ENCODE results near the gene ZNF280A. TPM values are rescaled to one million over a fixed set of nuclear protein-coding genes. Genes with fewer than 3 reads are reported as not detected.

The ZNF280A gene
- total and polyA plus RNA-seq, 2 donors (not counting 3 experiments of a cell fraction or from before 2014, with no cell fraction given) = 0.15 TPM; not detected in 1

DNA sequence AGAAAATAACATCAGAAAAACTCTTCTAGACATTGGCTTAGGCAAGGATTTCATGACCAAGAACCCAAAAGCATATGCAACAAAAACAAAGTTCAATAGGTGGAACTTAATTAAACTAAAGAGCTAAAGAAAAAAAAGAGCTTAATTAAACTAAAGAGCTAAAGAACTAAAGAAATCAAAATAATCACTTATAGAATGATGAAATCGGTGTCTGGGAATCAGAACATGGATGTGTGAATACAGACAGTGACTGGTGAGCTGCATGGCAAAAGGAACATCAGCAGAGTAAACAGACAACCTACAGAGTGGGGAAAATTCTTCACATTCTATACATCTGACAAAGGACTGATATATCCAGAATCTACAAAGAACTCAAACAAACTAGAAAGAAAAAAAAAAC is 53.0 kb downstream of the ZNF280A start:
- no peaks in the 10 kb centered on the region for H3K9me3 ChIP-seq (replicated peaks; ENCODE audit: control insufficient read depth, insufficient read depth, low read length)
- no peak overlapping the region for H3K27ac ChIP-seq (ENCODE audit: insufficient read depth, low read depth, low read length)
- no peak overlapping the region for H3K9ac ChIP-seq (replicated peaks; ENCODE audit: extremely low read depth, insufficient read depth, low read length)
- no peaks in the 10 kb centered on the region for H4K20me1 ChIP-seq (replicated peaks; ENCODE audit: control insufficient read depth, extremely low read depth, insufficient read depth, low read length)
- H3K79me2 ChIP-seq (ENCODE audit: control insufficient read depth, insufficient read depth, low read length) = no peaks in the 10 kb centered on the region
- TF ChIP-seq MYC (IDR thresholded peaks at IDR 0.05; ENCODE audit: low read depth, low read length) = no peak
- no peak for TF ChIP-seq POLR2A (IDR thresholded peaks at IDR 0.05; ENCODE audit: low read depth, low read length)
- TF ChIP-seq, protein P1, sequence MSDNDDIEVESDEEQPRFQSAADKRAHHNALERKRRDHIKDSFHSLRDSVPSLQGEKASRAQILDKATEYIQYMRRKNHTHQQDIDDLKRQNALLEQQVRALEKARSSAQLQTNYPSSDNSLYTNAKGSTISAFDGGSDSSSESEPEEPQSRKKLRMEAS (IDR thresholded peaks at IDR 0.05; ENCODE audit: insufficient read depth, insufficient read length) = no peak
- TF ChIP-seq, protein P2, sequence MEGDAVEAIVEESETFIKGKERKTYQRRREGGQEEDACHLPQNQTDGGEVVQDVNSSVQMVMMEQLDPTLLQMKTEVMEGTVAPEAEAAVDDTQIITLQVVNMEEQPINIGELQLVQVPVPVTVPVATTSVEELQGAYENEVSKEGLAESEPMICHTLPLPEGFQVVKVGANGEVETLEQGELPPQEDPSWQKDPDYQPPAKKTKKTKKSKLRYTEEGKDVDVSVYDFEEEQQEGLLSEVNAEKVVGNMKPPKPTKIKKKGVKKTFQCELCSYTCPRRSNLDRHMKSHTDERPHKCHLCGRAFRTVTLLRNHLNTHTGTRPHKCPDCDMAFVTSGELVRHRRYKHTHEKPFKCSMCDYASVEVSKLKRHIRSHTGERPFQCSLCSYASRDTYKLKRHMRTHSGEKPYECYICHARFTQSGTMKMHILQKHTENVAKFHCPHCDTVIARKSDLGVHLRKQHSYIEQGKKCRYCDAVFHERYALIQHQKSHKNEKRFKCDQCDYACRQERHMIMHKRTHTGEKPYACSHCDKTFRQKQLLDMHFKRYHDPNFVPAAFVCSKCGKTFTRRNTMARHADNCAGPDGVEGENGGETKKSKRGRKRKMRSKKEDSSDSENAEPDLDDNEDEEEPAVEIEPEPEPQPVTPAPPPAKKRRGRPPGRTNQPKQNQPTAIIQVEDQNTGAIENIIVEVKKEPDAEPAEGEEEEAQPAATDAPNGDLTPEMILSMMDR (IDR thresholded peaks at IDR 0.05; ENCODE audit: extremely low read depth in 1 of 2, insufficient read depth in 1 of 2, low read depth in 1 of 2, low read length in 2 of 2) = no peak
- no peak for TF ChIP-seq JUN (IDR thresholded peaks at IDR 0.05; ENCODE audit: borderline replicate concordance, insufficient read depth, insufficient read length, low read depth)
- TF ChIP-seq EZH2 (IDR thresholded peaks at IDR 0.05; ENCODE audit: borderline replicate concordance, low read depth, low read length, severe bottlenecking) = no peak
- H2AFZ ChIP-seq (ENCODE audit: low read depth, low read length) = no peak overlapping the region
- ChIA-PET CTCF (interaction anchor here (0.8 to 7.1 kb wide), 4 partner anchors 9 to 303 kb away, joined by 3 to 51 read pairs (median 4); no protein-coding TSS in a partner anchor), POLR2A (no interaction called here)
- no peak for DNase-seq (ENCODE audit: low read depth, low spot score)
- H3K4me1 ChIP-seq (ENCODE audit: control insufficient read depth, extremely low read depth, insufficient read depth, low read length) = no peaks in the 10 kb centered on the region
- H3K4me3 ChIP-seq (replicated peaks in 1 of 3; ENCODE audit: insufficient read depth in 1 of 3, low read depth in 1 of 3, low read length in 3 of 3) = no peak overlapping the region
- H3K27me3 ChIP-seq (ENCODE audit: control insufficient read depth in 2 of 2, insufficient read depth in 2 of 2, low read length in 2 of 2) = peaks cover 0 to 4% of the 10 kb centered on the region in 2 experiments
- intact Hi-C loops (cut with micrococcal nuclease) (no loop called here), dilution Hi-C loops (cut with MboI; ENCODE audit: extremely low pct_ligation_motif_present, low sequenced_read_pairs) (no loop called here)
- no peaks in the 10 kb centered on the region for H3K36me3 ChIP-seq (ENCODE audit: control insufficient read depth in 2 of 2, extremely low read depth in 1 of 2, insufficient read depth in 2 of 2, low read length in 2 of 2)
- FAIRE-seq = no peak
- BruUV-seq (replicated peaks) = no TSS peak
- H3K9me1 ChIP-seq (replicated peaks; ENCODE audit: control insufficient read depth, extremely low read depth, insufficient read depth, low read length) = no peaks in the 10 kb centered on the region
- no peak overlapping the region for H3K4me2 ChIP-seq (ENCODE audit: insufficient read depth, low read length)
